PC-9 (cell line): ENCODE measurements around the gene MCCD1.

Source experiments
- EZH2 ChIP-seq: fragments of 200-600 bp; sonication (generic); IDR thresholded peaks from 2 replicates; pipeline ENCODE4 v1.8.0; 2017; ENCODE audit warnings: antibody characterized with exemption, low read depth
- TF ChIP-seq, protein P1 (sequence below): fragments of 200-600 bp; sonication (generic); conservative IDR thresholded peaks from 2 replicates; pipeline ENCODE4 v1.6.1; 2017; ENCODE audit warnings: mixed run types, antibody characterized with exemption, mild to moderate bottlenecking, moderate library complexity

- TF ChIP-seq, protein P1, sequence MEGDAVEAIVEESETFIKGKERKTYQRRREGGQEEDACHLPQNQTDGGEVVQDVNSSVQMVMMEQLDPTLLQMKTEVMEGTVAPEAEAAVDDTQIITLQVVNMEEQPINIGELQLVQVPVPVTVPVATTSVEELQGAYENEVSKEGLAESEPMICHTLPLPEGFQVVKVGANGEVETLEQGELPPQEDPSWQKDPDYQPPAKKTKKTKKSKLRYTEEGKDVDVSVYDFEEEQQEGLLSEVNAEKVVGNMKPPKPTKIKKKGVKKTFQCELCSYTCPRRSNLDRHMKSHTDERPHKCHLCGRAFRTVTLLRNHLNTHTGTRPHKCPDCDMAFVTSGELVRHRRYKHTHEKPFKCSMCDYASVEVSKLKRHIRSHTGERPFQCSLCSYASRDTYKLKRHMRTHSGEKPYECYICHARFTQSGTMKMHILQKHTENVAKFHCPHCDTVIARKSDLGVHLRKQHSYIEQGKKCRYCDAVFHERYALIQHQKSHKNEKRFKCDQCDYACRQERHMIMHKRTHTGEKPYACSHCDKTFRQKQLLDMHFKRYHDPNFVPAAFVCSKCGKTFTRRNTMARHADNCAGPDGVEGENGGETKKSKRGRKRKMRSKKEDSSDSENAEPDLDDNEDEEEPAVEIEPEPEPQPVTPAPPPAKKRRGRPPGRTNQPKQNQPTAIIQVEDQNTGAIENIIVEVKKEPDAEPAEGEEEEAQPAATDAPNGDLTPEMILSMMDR: no peak
- TF ChIP-seq EZH2: no peak
Observed at GRCh38 chr6:31575335-31575901, 46.7 kb downstream of the MCCD1 start, which contains the start of gene TNF.
